ENCODE data around the gene B3GLCT. TPM values are rescaled to one million over a fixed set of nuclear protein-coding genes. Genes with fewer than 3 reads are reported as not detected.

The B3GLCT gene
- total and polyA plus RNA-seq, 2 of the 13 experiments (the other 11 are each of a cell fraction or from before 2014, with no cell fraction given) = 2.0 to 7.1 TPM

- TF ChIP-seq, protein P1, sequence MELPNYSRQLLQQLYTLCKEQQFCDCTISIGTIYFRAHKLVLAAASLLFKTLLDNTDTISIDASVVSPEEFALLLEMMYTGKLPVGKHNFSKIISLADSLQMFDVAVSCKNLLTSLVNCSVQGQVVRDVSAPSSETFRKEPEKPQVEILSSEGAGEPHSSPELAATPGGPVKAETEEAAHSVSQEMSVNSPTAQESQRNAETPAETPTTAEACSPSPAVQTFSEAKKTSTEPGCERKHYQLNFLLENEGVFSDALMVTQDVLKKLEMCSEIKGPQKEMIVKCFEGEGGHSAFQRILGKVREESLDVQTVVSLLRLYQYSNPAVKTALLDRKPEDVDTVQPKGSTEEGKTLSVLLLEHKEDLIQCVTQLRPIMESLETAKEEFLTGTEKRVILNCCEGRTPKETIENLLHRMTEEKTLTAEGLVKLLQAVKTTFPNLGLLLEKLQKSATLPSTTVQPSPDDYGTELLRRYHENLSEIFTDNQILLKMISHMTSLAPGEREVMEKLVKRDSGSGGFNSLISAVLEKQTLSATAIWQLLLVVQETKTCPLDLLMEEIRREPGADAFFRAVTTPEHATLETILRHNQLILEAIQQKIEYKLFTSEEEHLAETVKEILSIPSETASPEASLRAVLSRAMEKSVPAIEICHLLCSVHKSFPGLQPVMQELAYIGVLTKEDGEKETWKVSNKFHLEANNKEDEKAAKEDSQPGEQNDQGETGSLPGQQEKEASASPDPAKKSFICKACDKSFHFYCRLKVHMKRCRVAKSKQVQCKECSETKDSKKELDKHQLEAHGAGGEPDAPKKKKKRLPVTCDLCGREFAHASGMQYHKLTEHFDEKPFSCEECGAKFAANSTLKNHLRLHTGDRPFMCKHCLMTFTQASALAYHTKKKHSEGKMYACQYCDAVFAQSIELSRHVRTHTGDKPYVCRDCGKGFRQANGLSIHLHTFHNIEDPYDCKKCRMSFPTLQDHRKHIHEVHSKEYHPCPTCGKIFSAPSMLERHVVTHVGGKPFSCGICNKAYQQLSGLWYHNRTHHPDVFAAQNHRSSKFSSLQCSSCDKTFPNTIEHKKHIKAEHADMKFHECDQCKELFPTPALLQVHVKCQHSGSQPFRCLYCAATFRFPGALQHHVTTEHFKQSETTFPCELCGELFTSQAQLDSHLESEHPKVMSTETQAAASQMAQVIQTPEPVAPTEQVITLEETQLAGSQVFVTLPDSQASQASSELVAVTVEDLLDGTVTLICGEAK (IDR thresholded peaks at IDR 0.05) = no peak
- TF ChIP-seq, protein P1 (CRISPR knock-in tag; IDR thresholded peaks at IDR 0.05) = no peak
- TF ChIP-seq ZNF225 (CRISPR knock-in tag; IDR thresholded peaks at IDR 0.05) = no peak
- TF ChIP-seq, protein P2, sequence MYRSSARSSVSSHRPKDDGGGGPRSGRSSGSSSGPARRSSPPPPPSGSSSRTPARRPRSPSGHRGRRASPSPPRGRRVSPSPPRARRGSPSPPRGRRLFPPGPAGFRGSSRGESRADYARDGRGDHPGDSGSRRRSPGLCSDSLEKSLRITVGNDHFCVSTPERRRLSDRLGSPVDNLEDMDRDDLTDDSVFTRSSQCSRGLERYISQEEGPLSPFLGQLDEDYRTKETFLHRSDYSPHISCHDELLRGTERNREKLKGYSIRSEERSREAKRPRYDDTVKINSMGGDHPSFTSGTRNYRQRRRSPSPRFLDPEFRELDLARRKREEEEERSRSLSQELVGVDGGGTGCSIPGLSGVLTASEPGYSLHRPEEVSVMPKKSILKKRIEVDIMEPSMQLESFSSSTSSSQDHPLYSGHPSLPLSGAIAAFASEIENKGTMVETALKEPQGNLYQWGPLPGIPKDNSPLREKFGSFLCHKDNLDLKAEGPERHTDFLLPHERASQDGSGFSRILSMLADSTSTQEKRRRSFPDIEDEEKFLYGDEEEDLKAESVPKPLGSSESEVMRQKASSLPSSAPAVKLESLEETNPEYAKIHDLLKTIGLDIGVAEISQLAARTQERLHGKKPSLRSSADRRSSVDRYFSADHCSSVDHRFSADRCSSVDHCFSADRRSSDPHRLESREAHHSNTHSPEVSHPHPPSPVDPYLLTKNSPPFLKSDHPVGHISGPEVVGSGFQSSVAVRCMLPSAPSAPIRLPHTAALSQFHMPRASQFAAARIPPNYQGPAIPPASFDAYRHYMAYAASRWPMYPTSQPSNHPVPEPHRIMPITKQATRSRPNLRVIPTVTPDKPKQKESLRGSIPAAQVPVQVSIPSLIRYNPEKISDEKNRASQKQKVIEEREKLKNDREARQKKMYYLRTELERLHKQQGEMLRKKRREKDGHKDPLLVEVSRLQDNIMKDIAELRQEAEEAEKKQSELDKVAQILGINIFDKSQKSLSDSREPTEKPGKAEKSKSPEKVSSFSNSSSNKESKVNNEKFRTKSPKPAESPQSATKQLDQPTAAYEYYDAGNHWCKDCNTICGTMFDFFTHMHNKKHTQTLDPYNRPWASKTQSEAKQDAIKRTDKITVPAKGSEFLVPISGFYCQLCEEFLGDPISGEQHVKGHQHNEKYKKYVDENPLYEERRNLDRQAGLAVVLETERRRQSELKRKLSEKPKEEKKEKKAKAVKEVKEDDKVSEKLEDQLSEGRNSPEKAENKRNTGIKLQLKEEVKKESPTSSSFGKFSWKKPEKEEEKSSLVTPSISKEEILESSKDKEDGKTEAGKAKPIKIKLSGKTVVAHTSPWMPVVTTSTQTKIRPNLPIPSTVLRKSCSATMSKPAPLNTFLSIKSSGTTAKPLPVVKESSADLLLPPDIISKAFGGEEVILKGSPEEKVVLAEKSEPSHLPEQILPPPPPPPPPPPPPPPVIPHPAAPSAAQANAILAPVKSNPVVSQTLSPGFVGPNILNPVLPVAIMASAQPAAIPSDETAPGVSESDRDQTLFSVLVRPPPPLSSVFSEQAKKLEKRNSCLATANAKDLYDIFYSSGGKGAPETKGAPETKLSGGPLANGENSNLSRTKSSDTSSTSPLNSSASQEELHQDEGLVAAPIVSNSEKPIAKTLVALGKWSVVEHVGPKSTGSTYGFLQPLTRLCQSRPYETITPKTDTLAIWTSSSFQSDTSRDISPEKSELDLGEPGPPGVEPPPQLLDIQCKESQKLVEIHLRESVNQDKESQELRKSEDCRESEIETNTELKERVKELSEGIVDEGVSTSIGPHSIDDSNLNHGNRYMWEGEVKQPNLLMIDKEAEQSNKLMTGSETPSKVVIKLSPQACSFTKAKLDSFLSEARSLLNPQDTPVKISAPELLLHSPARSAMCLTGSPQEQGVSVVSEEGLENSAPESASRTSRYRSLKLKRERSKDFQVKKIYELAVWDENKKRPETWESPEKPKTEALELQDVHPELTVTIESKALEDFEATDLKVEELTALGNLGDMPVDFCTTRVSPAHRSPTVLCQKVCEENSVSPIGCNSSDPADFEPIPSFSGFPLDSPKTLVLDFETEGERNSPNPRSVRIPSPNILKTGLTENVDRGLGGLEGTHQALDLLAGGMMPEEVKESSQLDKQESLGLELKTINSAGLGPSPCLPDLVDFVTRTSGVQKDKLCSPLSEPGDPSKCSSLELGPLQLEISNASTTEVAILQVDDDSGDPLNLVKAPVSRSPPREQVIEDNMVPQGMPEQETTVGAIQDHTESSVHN (CRISPR knock-in tag; IDR thresholded peaks at IDR 0.05) = no peak
- TF ChIP-seq BHLHE40 (IDR thresholded peaks at IDR 0.05; ENCODE audit: low read length) = no peak
- no peak for TF ChIP-seq ZNF235 (CRISPR knock-in tag; IDR thresholded peaks at IDR 0.05; ENCODE audit: borderline replicate concordance)
- no peak for TF ChIP-seq ZBTB37 (CRISPR knock-in tag; IDR thresholded peaks at IDR 0.05)
Measured at GRCh38 chr13:31182987-31183386, 16.8 kb upstream of the B3GLCT start (continued).
